SW480 (cell line): ENCODE data around the gene TP53TG3E.
"Not testable (repeated sequence)": the region's sequence is repeated elsewhere in the genome, so short reads cannot be mapped to it uniquely, and the experiment has no call there.

Experiments used
- DNase-seq: peaks from one replicate; pipeline ENCODE4 v3.0.0-alpha.2; 2016; ENCODE audit warnings: low spot score

Gene TP53TG3E, protein sequence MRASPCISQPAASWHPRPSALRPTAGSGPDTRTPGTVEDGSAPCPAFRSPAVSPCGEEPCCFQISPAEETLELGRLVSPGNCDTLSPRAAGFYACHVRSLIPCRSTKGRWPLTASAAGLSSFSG

DNA sequence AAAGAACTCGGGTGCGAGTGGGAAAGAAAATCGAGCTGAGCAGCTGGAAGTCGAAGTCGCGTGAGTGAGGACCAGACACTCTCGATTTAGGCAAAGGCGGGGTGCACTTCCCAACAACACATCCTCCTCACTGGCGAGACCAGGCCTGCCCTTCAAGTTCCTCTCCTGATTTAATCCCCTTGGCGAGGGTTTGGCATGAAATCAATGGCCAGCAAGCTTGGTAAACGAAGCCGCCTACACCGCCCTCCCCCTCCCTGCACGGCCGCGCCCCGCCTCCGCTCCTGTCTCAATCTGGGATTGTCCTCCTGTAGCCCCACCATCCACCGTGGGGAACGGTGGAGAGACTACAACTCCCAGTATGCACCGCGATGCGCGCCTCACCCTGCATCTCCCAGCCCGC lies at the start of gene TP53TG3E:
TP53TG3E (plus strand) TSS at position 301 of the 400 bp plus-strand sequence; CDS start at position 369, 68 bp downstream.
- not testable (repeated sequence) for DNase-seq

DNA sequence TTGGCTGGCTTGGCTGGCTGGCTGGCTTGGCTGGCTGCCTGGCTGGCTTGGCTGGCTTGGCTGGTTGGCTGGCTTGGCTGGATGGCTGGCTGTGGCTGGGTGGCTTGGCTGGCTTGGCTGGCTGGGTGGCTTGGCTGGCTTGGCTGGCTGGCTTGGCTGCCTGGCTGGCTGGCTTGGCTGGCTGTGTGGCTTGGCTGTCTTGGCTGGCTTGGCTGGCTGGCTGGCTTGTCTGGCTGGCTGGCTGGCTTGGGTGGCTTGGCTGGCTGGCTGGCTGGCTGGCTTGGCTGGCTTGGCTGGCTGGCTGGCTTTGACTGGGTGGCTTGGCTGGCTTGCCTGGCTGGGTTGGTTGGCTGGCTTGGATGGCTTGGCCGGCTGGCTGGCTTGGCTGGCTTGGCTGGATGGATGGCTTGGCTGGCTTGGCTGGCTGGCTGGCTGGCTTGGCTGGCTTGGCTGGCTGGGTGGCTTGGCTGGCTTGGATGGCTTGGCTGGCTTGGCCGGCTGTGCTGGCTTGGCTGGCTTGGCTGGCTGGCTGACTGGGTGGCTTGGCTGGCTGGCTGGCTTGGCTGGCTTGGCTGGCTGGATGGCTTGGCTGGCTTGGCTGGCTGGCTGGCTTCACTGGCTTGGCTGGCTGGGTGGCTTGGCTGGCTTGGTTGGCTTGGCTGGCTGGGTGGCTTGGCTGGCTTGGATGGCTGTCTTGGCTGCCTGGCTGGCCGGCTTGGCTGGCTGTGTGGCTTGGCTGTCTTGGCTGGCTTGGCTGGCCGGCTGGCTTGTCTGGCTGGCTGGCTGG lies 32.3 kb downstream of the TP53TG3E start:
- DNase-seq: not testable (repeated sequence)

DNA sequence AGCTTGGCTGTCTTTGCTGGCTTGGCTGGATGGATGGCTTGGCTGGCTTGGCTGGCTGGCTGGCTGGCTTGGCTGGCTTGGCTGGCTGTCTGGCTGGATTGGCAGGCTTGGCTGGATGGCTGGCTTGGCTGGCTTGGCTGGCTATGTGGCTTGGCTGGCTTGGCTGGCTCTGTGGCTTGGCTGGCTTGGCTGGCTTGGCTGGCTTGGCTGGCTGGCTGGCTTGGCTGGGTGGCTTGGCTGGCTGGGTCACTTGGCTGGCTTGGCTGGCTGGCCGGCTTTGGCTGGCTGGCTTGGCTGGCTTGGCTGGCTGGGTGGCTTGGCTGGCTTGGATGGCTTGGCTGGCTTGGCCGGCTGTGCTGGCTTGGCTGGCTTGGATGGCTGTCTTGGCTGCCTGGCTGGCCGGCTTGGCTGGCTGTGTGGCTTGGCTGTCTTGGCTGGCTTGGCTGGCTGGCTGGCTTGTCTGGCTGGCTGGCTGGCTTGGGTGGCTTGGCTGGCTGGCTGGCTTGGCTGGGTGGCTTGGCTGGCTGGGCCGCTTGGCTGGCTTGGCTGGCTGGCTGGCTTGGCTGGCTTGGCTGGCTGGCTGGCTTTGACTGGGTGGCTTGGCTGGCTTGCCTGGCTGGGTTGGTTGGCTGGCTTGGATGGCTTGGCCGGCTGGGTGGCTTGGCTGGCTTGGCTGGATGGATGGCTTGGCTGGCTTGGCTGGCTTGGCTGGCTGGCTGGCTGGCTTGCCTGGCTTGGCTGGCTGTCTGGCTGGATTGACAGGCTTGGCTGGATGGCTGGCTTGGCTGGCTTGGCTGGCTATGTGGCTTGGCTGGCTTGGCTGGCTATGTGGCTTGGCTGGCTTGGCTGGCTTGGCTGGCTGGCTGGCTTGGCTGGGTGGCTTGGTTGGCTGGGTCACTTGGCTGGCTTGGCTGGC lies 33.8 kb downstream of the TP53TG3E start:
- DNase-seq: not testable (repeated sequence)

DNA sequence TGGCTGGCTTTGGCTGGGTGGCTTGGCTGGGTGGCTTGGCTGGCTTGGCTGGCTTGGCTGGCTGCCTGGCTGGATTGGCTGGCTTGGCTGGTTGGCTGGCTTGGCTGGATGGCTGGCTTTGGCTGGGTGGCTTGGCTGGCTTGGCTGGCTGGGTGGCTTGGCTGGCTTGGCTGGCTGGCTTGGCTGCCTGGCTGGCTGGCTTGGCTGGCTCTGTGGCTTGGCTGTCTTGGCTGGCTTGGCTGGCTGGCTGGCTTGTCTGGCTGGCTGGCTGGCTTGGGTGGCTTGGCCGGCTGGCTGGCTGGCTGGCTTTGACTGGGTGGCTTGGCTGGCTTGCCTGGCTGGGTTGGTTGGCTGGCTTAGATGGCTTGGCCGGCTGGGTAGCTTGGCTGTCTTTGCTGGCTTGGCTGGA lies 34.4 kb downstream of the TP53TG3E start:
- DNase-seq: not testable (repeated sequence)

DNA sequence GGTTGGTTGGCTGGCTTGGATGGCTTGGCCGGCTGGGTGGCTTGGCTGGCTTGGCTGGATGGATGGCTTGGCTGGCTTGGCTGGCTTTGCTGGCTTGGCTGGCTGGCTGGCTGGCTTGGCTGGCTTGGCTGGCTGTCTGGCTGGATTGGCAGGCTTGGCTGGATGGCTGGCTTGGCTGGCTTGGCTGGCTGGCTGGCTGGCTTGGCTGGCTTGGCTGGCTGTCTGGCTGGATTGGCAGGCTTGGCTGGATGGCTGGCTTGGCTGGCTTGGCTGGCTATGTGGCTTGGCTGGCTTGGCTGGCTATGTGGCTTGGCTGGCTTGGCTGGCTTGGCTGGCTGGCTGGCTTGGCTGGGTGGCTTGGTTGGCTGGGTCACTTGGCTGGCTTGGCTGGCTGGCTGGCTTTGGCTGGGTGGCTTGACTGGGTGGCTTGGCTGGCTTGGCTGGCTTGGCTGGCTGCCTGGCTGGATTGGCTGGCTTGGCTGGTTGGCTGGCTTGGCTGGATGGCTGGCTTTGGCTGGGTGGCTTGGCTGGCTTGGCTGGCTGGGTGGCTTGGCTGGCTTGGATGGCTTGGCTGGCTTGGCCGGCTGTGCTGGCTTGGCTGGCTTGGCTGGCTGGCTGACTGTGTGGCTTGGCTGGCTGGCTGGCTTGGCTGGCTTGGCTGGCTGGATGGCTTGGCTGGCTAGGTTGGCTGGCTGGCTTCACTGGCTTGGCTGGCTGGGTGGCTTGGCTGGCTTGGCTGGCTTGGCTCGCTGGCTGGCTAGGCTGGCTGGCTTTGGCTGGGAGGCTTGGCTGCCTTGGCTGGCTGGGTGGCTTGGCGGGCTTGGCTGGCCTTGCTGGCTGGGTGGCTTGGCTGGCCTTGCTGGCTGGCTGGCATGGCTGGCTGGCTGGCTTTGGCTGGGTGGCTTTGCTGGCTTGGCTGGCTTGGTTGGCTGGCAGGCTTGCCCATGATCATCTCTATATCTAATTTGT lies 35.3 kb downstream of the TP53TG3E start:
- DNase-seq: not testable (repeated sequence)
